SK-N-SH (cell line): ENCODE measurements around the gene HSPA12A.

ENCODE experiments used
- ELF1 ChIP-seq: IDR thresholded peaks from 2 replicates; pipeline ENCODE4 v1.4.0; 2012
- NFIC ChIP-seq: IDR thresholded peaks from 2 replicates; pipeline ENCODE4 v1.4.0; 2012; ENCODE audit warnings: borderline replicate concordance
- REST ChIP-seq: IDR thresholded peaks from 2 replicates; pipeline ENCODE4 v1.6.1; 2012; ENCODE audit warnings: mild to moderate bottlenecking, low read depth, low read length, moderate library complexity
- USF1 ChIP-seq: IDR thresholded peaks from 2 replicates; pipeline ENCODE4 v1.4.0; 2012; ENCODE audit warnings: low read depth, borderline replicate concordance
- TF ChIP-seq, protein P1 (sequence below): fragments of 200-600 bp; sonication (generic); IDR thresholded peaks from 2 replicates; pipeline ENCODE4 v1.6.1; 2017; ENCODE audit warnings: antibody characterized with exemption, mild to moderate bottlenecking, moderate library complexity

- TF ChIP-seq USF1 (no peak), NFIC (no peak), ELF1 (no peak), REST (no peak)
- TF ChIP-seq, protein P1, sequence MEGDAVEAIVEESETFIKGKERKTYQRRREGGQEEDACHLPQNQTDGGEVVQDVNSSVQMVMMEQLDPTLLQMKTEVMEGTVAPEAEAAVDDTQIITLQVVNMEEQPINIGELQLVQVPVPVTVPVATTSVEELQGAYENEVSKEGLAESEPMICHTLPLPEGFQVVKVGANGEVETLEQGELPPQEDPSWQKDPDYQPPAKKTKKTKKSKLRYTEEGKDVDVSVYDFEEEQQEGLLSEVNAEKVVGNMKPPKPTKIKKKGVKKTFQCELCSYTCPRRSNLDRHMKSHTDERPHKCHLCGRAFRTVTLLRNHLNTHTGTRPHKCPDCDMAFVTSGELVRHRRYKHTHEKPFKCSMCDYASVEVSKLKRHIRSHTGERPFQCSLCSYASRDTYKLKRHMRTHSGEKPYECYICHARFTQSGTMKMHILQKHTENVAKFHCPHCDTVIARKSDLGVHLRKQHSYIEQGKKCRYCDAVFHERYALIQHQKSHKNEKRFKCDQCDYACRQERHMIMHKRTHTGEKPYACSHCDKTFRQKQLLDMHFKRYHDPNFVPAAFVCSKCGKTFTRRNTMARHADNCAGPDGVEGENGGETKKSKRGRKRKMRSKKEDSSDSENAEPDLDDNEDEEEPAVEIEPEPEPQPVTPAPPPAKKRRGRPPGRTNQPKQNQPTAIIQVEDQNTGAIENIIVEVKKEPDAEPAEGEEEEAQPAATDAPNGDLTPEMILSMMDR = no peak
Observed at GRCh38 chr10:116670706-116671105, 71.7 kb downstream of the HSPA12A start.
